Activated T-cell treated with anti-CD3 and anti-CD28 coated beads for 48 hours (primary cell): ENCODE data around the gene BARD1.
"Not testable (repeated sequence)": the region's sequence is repeated elsewhere in the genome, so short reads cannot be mapped to it uniquely, and the experiment has no call there.

ENCODE experiments used
- DNase-seq: peaks from one replicate; pipeline ENCODE4 v3.0.0-alpha.2; 2020; ENCODE audit warnings: low read depth

Gene BARD1

DNA sequence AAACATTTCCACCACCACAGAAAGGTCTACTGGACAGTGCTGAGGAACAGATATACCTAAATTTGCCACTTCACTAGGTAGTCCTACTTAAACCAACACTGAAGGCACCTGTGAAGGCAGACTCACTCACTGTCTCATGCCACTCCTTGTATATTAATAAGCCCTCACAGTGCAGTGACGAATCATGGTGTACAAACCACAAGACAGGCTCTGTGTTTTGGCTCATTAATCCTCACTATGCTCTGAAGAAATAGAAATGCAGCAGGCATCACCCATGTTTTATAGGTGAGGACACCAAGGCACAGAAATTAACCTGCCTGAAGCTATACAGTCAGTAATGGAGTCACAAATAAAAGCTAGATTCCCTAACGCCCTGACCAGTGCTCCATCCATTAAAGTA, 44.3 kb downstream of the BARD1 start:
- no peak for DNase-seq

DNA sequence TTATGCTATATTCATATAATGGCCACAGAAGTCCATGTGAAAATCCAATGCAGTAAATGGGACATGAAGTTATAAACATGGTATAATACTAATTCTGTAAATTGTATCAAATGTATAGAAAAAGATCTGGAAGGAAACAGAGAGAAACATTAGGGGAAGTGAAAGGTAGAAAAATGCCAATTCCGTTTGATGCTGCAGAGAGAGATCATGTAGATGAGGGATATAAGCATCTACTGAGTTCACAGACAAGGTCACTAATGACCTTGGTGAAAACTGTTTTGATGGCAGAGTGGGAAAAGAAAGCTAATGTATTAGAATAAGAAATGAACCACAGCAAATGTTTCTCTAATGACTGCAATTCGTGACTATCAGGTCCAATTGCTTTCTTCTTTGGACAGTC, 56.0 kb downstream of the BARD1 start:
- DNase-seq = no peak

DNA sequence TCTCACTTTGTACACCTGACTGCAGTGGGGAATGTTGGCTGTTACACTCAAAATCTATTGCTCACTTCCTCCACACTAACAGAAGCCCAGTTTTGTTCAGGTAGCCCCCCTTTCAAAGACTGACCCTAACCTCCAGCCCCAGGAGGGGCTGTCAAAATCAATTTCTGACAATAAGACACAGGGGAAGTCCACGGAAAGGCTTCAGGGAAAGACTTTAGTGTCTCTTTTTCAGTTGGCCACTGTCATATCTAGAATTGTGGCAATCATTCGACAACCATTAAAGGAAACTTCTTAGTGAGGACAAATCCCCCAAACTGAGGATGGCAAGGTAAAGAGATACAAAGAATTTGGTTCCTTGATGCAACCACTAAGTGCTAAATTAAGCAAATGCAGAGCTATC, 59.0 kb downstream of the BARD1 start:
- no peak for DNase-seq

DNA sequence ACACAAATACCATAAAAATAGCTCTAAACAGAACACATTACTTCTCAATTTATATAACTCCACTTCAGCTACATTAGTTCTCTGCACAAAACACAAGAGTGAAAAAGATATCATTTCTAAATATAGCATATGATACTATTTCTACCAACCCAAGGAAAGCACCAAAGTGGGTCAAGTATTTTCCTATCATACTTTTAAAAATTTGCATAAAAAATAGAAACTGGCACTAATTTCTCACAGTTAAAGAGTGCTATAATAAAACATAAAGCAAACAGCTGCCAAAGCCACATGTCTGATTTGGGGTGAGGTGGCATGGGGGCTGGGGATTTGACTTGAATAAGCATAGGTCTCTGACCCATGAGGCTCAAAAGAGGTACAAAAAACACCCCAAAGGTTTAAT, 61.5 kb downstream of the BARD1 start:
- no peak for DNase-seq

DNA sequence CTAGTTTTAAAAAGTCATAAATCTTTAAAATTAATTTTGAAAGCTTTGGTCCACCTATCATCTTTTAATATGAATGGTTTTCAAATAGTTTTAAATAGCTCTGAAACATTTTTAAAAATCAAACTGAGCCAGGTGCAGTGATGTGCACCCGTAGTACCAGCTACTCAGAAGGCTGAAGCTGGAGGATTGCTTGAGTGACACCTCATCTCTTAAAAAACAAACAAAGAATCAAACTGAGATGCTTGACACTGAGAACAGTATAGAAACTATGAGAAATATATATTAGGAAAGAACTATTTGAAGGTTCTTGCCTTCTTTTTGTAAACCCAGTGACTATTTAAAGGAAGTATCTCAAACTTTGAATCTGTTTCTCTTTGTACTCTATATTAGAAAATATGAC, 67.4 kb downstream of the BARD1 start:
- no peak for DNase-seq

DNA sequence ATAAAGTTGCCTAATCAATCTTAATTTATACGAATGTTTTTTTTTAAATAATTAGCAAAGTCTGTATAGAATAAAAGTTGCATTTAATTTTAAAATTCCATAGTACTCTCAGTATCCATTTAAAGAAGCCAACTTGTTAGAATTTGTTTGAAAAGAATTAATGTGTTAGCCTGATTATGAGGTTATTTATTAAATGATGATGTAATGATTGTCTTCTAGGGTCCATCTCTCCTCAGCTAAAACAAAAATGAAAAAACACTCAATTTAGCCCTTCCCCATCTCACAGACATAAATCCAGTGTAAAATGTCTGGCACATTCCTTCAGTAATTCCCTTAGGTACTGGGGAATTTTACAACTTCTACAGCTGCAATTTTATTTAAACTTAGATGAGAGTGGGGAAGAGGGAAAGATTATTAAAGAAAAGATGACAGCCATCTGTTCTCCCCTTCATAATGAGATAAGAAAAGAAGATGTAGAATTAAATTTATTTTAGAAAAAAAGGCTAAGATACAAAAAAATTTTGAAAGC, 68.6 kb downstream of the BARD1 start:
- DNase-seq = no peak

DNA sequence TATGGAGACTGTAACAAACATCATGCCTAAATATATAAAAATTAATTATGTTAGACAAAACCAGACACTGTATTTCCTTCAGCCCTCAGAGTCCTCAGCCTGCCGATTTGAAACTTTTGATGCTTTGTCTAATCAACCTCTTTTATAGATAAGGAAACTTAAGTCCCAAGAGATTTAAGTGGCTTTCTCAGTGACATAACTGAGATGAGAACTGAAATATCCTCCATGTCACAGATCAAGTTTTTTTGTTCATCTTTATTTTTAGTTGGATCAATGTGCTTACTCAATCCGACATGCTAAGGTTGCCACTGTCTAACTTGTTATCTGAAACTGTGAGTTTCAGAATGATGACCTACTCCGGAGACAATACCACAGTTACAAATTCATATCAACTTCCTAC, 72.3 kb downstream of the BARD1 start:
- DNase-seq = no peak

DNA sequence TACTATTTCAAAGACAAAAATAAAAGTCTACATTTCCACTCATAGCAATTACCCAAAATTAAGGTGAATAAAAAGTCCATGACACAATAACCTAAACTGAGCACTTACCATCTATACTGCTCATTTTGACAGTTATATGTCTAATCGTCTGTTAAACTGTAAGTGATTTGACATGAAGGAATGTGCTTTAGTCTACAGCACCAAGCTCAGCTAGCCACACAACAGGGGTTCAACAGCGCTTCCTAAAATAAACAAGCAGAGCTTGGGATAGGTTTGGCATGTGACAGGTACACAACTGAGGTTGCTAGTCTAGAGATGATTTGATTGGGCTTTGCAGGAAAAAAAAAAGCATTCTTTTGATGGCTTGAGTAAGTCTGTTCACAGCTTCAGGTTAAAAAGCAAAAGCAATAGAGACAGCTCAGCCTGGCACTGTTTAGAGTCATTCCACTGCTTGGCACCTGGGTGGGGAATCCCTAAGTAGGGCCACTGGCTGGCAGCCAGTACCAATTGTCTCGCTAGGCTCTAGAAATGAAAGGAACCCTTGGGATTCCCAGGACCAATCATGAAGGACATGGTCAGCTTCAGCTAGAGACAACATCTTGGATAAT, 78.6 kb downstream of the BARD1 start:
- DNase-seq = no peak

DNA sequence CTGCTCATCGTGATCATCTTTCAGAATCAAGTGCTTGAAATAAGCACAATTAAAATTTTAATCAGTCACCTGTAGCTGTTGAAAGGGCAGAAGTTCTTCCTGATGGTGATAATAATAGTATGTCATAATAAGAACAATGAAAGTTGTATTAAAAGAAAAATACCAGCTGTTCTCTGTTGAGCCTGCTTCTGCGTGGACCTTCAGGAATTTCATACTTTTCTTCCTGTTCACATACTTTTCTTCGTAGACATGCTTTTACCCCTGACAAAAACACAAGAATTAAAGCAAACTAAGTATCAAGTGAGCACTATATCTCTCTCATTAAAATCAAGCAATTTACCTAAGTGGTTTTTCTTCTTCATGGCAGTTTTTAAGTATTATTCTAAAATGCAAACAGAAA, 79.2 kb downstream of the BARD1 start:
- no peak for DNase-seq

DNA sequence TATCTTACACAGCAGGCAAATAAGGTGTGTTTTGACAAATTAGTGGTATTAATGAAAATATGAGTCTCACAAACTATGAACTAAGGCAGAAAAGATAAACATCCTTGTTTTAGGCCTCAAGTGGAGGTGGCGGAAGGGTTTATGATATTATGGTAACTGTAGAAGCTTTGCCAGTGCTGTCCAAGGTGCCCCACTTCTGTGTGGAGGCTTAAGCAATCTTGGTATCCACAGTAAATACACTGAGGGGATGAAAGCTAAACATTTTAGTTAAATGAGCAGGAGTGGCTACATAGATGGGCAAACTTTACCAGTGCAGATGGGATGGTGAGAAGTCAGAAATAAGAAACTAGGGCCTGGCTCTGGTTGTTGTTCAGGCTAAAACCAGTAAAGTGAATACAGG, 84.7 kb downstream of the BARD1 start:
- no peak for DNase-seq

DNA sequence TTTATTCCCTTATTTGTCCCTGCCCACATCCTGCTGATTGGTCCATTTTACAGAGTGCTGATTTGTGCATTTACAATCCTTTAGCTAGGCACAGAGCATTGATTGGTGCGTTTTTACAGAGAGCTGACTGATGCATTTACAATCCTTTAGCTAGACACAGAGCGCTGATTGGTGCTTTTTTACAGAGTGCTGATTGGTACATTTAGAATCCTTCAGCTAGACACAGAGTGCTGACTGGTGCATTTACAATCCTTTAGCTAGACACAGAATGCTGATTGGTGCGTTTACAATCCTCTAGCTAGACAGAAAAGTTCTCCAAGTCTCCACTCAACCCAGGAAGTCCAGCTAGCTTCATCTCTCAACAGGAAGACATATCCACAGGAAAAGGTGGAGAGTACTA, 91.6 kb downstream of the BARD1 start:
- not testable (repeated sequence) for DNase-seq

DNA sequence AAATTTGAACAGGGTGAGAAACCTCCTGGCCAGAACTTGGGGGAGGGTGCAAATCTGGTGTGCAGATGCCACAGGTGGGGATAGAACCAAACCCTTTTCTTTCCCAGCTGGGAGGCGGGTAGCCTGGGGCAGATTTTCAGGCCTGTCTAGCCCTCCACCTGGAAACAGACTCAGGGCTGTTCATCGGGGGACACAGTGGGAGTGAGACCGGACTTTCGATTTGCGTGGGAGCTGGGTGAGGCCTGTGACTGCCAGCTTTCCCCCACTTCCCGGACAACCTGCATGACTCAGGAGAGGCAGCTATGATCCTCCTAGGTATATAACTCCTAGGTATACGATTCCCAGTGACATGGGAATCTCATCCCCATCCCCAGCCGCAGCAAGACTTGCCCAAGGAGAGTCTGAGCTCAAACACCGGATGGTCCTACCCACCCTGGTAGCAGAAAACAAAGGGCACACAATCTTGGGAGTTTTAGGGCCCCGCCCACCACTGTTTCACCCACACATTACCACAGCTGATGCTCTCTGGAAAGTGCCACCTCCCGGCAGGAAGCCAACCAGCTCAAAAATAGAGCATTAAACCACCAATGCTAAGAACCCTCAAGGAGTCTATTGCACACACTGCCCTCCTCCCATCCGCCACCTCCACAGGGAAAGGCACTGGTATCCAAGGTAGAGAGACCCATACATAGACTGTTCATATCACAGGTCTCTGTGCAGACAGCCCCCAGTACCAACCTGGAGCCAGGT, 92.5 kb downstream of the BARD1 start:
- no peak for DNase-seq

DNA sequence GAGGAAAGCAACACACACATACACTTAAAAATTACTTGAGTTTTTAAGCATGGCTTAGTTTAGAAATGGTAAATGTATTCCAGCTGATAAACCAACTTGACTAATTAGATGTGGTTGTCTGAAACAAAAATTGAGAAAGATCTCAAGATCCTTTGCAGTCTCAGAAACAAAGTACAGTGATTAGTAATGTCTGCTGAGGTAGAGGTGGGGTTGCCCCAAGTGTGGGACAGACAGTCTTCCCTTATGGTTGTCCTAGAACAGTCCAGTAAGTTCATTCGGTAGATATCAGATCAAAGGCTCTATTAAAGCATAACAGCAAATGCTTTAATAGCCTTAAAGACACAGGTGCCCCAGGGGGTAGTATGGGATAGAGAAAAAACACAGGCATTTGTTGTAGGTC, 94.5 kb downstream of the BARD1 start:
- no peak for DNase-seq

DNA sequence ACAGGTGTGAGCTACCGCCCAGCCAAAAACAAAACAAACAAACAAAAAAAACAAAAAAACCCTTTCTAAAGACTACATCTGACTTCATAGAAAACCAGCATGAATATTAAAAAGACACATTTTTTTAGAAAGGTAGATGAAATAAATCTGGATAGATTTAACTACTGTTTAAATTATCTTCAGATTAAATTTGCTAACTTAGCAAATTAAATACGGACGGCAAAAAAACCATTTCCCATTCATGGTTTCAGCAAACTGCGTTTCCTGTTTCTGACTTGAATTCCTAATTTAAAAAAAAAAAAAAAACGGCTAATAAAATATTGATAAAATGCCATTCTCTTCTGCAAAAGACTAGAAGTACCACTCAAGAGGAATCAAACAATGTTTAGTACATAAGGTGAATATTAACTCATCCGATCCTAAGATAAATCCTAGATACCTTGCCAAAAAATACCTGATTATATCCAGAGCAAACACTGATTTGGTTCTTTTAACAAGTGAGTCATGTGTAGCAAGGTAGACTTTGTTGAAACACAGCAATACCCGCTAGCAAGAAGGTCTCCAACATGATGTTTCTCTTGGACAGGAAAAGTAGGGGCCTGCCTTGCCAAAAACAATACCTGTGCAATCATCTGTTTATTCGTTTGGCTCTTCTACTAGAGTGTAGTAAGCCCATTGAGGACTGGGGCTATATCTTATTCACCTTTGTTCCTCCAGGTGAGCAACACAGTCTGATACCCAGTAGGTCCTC, 96.2 kb downstream of the BARD1 start:
- DNase-seq = no peak

DNA sequence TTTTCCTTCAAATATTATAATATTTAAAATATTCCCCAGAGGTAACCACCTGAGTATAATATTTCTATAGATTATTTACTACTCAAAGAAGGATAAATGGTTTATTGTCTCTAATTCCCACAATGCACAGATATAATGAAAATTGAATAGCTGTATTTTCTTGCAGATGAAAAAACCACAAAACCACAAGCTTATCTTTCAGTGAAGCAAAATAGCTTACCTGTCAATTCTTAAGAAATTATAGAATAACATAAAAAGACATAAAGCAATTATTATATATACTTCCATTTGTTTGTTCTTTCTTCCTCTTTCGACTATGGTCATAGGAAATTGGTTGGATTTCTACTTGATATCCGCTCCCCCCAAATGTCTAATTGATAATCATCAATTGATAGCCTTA, 98.8 kb downstream of the BARD1 start:
- DNase-seq = no peak

DNA sequence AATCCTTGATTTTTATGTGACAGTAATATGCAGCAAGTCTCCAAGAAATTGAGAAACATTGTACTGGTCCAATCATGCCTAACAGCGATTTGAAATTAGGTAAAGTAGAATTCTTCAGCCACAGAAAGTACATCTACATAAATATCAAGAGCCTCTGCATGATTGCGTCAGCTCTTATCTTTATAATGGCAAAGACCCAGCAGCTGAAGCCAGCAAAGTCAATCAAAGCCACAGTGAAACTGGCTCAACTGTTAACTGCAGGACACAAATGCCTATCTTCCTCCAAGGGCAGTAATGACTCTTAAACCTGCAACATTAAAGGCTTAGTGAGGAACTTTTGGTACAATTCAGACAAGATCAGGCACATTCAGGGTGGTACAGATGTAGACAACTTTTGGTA, 102.5 kb downstream of the BARD1 start:
- no peak for DNase-seq

DNA sequence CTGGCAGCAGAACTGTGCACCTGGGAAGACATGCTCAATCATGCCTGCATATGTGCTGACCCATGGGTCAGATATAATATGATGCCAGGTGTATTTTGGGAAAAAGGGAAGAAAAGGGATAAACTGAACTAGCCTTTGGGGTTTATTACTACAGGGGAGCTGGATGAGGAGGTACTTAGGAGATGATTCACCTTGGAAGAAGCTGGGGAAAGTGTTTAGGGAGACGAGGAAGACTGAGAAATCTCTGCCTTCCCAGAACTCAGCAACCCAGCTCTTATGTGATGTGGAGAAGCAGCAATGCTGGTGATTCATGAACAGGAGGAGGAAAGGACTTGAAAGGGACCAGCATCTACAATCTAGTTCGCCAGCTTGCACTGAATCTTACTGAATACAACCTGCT, 110.2 kb downstream of the BARD1 start:
- DNase-seq = no peak

DNA sequence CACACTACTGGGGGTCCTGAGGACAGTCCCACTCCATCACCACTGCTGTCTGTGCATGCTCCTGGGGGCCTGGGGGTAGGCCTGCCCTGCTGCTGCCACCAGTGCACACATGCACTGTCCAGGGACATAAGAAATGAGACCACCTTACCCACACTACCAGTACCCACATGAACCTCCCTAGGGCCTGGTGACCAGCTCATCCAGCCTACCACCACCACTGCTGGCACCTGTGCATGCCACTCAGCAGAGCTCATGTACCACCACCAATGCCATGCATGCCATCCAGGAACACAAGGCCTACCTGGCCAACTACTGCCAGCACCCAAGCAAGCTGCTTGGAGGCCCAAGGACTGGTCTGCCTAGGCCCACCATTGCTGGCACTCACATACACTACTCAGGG, 112.8 kb downstream of the BARD1 start:
- DNase-seq = no peak

DNA sequence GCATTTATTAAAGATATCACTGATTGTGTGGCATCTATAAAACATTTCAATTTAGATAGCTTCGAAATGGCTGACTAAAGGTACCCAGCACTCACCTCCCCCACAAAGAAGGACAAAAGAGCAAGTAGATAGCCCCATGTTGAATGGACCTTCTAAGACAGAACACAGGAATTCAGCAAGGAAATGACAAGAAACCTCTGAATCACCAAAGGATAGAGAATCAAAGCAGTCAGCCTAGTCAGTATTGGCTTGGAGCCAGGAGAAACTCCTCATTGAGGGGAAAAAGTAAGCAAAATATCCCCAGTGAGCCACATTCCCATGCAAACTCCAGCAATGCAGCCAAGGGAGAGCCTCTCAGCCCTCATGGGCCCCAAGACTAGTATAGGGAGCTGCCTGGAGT, 113.7 kb downstream of the BARD1 start:
- DNase-seq = no peak

DNA sequence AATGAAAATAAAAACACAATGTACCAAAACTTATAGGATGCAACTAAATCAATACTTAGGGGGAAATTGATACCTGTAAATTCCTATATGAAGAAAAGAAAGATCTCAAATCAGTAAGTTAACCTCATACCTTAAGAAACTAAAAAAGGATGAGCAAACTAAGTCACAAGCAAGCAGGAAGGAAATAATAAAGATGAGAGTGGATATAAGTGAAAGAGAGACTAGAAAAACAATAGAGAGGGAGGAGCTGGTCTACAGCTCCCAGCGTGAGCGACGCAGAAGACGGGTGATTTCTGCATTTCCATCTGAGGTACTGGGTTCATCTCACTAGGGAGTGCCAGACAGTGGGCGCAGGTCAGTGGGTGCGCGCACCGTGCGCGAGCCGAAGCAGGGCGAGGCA, 125.9 kb downstream of the BARD1 start:
- not testable (repeated sequence) for DNase-seq

DNA sequence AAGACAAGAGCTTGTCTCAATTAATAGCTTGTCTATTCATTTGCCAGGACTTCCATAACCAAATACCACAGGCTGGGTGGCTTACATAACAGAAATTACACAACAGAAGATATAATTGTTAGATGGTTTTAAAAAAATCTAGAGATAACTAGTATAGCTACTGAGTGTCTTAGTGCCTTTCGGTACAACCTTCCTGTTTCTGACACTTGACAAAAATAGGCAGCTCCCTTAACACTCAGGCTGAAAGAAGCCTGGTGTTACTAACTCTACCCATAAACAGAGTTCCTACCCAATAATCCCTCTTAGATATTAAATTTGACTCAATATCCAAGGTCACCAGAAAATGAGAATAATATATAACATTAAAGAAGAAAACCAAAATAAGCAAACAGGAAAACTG, 129.7 kb downstream of the BARD1 start:
- no peak for DNase-seq

DNA sequence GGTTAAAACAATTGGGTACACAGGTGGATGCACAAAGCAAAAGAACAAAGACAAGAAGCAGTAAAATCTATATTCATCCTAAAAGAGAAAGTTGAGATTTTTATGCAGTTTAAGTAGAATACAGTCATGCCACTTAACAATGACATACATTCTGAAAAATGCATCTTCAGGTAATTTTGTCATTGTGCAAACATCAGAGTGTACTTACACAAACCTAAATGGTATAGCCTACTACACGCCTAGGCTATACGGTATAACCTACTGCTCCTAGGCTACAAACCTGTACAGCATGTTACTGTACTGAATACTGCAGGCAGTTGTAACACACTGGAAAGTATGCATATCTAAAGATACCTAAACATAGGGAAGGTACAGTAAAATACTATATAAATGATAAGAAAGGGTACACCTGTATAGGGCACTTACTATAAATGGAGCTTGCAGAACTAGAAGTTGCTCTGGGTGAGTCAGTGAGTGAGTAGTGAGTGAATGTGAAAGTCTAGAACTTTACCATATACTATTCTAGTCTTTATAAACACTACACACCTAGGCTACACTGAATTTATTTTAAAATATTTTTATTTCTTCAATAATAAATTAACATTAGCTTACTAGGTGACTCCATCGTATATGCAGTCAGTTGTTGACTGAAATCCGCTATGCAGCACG, 132.9 kb downstream of the BARD1 start:
- DNase-seq = no peak
